K562 (cell line): Measurements from ENCODE around the gene PARK7. TPM values are rescaled to one million over a fixed set of nuclear protein-coding genes. Genes with fewer than 3 reads are reported as not detected.

Source experiments
- ATAC-seq: fragments of 200-7000 bp; cut with Tn5 transposase; 3 replicates; pipeline ENCODE4 v1.9.1; 2020; ENCODE audit warnings: moderate library complexity
- BruUV-seq: library from RNA; stranded (reverse); fragments of 400-500 nt; replicated peaks from 2 replicates; lab custom pipeline; 2021; lab: Mats Ljungman, UMichigan
- CTCF ChIA-PET: fragments of 300-600 bp; formaldehyde crosslinking; extraction: SDS; loops from one replicate; lab custom pipeline; 2021; ENCODE audit warnings: low intra/inter-chr PET ratio; lab: Yijun Ruan, JAX
- POLR2A ChIA-PET: fragments of 300-600, 350-650 bp; sonication (Branson Sonifier 250); formaldehyde crosslinking; extraction: SDS; loops from one replicate; lab custom pipeline; 2021; ENCODE audit warnings: antibody characterized with exemption, inconsistent platforms; lab: Yijun Ruan, JAX
- DNase-seq, 4 experiments: peaks; one replicate each; pipeline versions ENCODE4 v3.0.0 to v3.0.0-alpha.2; 2011 to 2018; ENCODE audit warnings: low spot score in 3 of 4, mixed read lengths in 3 of 4; ENCODE audit errors: extremely low read depth in 1 of 4
- FAIRE-seq: peaks from 2 replicates; lab custom pipeline; 2011; peaks lifted over from hg19 to GRCh38; lab: Jason Lieb, UNC
- H2AFZ ChIP-seq: 2 replicates; pipeline ENCODE4 v1.6.0; 2011; ENCODE audit warnings: low read depth, low read length, control low read depth, inconsistent platforms
- H3K27ac ChIP-seq: fragments of 200-600 bp; 3 replicates; pipeline ENCODE4 v1.8.0; 2011; ENCODE audit warnings: low read depth, mild to moderate bottlenecking, control low read depth, inconsistent platforms, low read length, moderate library complexity, mixed read lengths; ENCODE audit errors: extremely low read depth
- H3K27me3 ChIP-seq, 2 experiments: fragments of 300-600 bp in 1 of 2; 2 replicates in 1 of 2; 3 replicates in 1 of 2; pipeline versions ENCODE4 v1.6.0 to v1.8.0; 2011; ENCODE audit warnings: inconsistent platforms in 2 of 2, low read length in 2 of 2, mild to moderate bottlenecking in 1 of 2, mixed read lengths in 1 of 2, moderate library complexity in 1 of 2; ENCODE audit not compliant: control insufficient read depth in 2 of 2, insufficient read depth in 2 of 2
- H3K36me3 ChIP-seq: fragments of 300-600 bp; 3 replicates; pipeline ENCODE4 v1.8.0; 2011; ENCODE audit warnings: mild to moderate bottlenecking, low read length, inconsistent platforms; ENCODE audit not compliant: control insufficient read depth, insufficient read depth
- H3K4me1 ChIP-seq, 2 experiments: fragments of 200-600 bp in 1 of 2; replicated peaks in 1 of 2; 2 replicates in 1 of 2; 3 replicates in 1 of 2; pipeline versions ENCODE4 v1.5.1 to v1.8.0; 2011; ENCODE audit warnings: inconsistent platforms in 2 of 2, low read length in 2 of 2, mild to moderate bottlenecking in 1 of 2, mixed read lengths in 1 of 2, moderate library complexity in 1 of 2; ENCODE audit not compliant: control insufficient read depth in 2 of 2, insufficient read depth in 2 of 2
- H3K4me2 ChIP-seq: 2 replicates; pipeline ENCODE4 v1.6.1; 2011; ENCODE audit warnings: low read length, control low read depth, inconsistent platforms, mixed read lengths; ENCODE audit not compliant: insufficient read depth
- H3K4me3 ChIP-seq: fragments of 200-600 bp; sonication (generic), shearing (Covaris generic); 2 replicates; pipeline ENCODE4 v1.5.1; 2016; ENCODE audit warnings: control low read depth, inconsistent platforms
- H3K79me2 ChIP-seq: fragments of 200-600 bp; 3 replicates; pipeline ENCODE4 v1.8.0; 2011; ENCODE audit warnings: low read length, inconsistent platforms; ENCODE audit not compliant: control insufficient read depth, insufficient read depth
- H3K9ac ChIP-seq, 2 experiments: 2 replicates each; pipeline versions ENCODE4 v1.6.0 to v1.6.1; 2011; ENCODE audit warnings: low read depth in 2 of 2, low read length in 2 of 2, control low read depth in 1 of 2, inconsistent platforms in 1 of 2, mild to moderate bottlenecking in 1 of 2, mixed read lengths in 1 of 2; ENCODE audit not compliant: insufficient read depth in 1 of 2
- H3K9me1 ChIP-seq: one replicate; pipeline ENCODE4 v1.6.0; 2011; ENCODE audit warnings: inconsistent platforms, mild to moderate bottlenecking, low read length, moderate library complexity; ENCODE audit not compliant: control insufficient read depth, insufficient read depth
- H3K9me3 ChIP-seq: replicated peaks from 2 replicates; pipeline ENCODE4 v1.5.1; 2011; ENCODE audit warnings: low read depth, low read length, inconsistent platforms; ENCODE audit not compliant: control insufficient read depth, insufficient read depth
- H4K20me1 ChIP-seq: replicated peaks from 2 replicates; pipeline ENCODE4 v1.6.1; 2011; ENCODE audit warnings: low read length, inconsistent platforms, mixed read lengths; ENCODE audit not compliant: control insufficient read depth, insufficient read depth
- EWSR1 ChIP-seq: fragments of 450-650 bp; IDR thresholded peaks from 2 replicates; pipeline ENCODE4 v1.6.1; 2018; ENCODE audit warnings: borderline replicate concordance, mild to moderate bottlenecking, low read depth, moderate library complexity; ENCODE audit not compliant: partially characterized antibody
- GATAD2B ChIP-seq: fragments of 450-650 bp; IDR thresholded peaks from 2 replicates; pipeline ENCODE4 v1.6.1; 2017; ENCODE audit warnings: mild to moderate bottlenecking, borderline replicate concordance
- IFI16 ChIP-seq: fragments of 250-450 bp; sonication (Bioruptor Pico); IDR thresholded peaks from 2 replicates; pipeline ENCODE4 v2.1.2; 2022; ENCODE audit warnings: mild to moderate bottlenecking, inconsistent platforms
- NEUROD1 ChIP-seq: fragments of 150-350 bp; IDR thresholded peaks from 2 replicates; pipeline ENCODE4 v1.6.1; 2014; ENCODE audit warnings: borderline replicate concordance, low read length, low read depth; ENCODE audit not compliant: partially characterized antibody
- PHF20 ChIP-seq: fragments of 450-650 bp; IDR thresholded peaks from 2 replicates; pipeline ENCODE4 v1.6.1; 2018; ENCODE audit not compliant: partially characterized antibody
- SAFB2 ChIP-seq: fragments of 200-400 bp; formaldehyde crosslinking; IDR thresholded peaks from 2 replicates; pipeline ENCODE4 v1.6.1; 2018; ENCODE audit warnings: borderline replicate concordance, low read length, low read depth, moderate library complexity; ENCODE audit not compliant: severe bottlenecking
- ZNF121 ChIP-seq: sonication (generic); formaldehyde crosslinking; conservative IDR thresholded peaks from 2 replicates; pipeline ENCODE4 v1.8.0; 2022; ENCODE audit warnings: missing genetic modification reagents
- ZNF436 ChIP-seq: fragments of 250-450, 450-650 bp; sonication (Bioruptor Pico); formaldehyde crosslinking; IDR thresholded peaks from 2 replicates; pipeline ENCODE4 v1.7.0; 2020; ENCODE audit warnings: mild to moderate bottlenecking
- WGBS: fragments of 100-300 bp; shearing (Covaris generic); methylation state at CpG from one replicate; pipeline ENCODE4 v1.1.6; 2016; ENCODE audit warnings: low coverage, mixed read lengths; ENCODE audit not compliant: insufficient coverage; ENCODE audit errors: missing lambda C conversion rate; 5-methylcytosine and 5-hydroxymethylcytosine counted together
- in situ Hi-C: fragments of 300-500 bp; cut with MboI; formaldehyde crosslinking; loops from 4 replicates; pipeline ENCODE4 v1.15.0; 2018; ENCODE audit warnings: inconsistent platforms, mixed read lengths
- intact Hi-C: fragments of 100-400 bp; cut with micrococcal nuclease; formaldehyde crosslinking; loops from 2 replicates; pipeline ENCODE4 v1.14.2; 2022
- polyA plus RNA-seq, 8 experiments: library from polyadenylated mRNA; depleted of rRNA in 4 of 8; stranded (reverse) in 5 of 8; unstranded in 3 of 8; fragments of >200 nt; fragmentation: Nextera tagmentation in 2 of 8; fragmentation: Illumina TruSeq in 1 of 8; extraction: Ambion mirVana in 2 of 8; extraction: Trizol in 1 of 8; gene quantifications; 2 replicates each; pipeline versions ENCODE4 v1.2.1 to v1.2.3, GENCODE V29; 2011 to 2014; ENCODE audit warnings: inconsistent platforms in 1 of 8, missing spikeins in 1 of 8
- total RNA-seq, 7 experiments: library from RNA; depleted of rRNA in 6 of 7; stranded (reverse); fragments of >200 nt in 6 of 7; fragmentation: Illumina TruSeq in 2 of 7; extraction: Trizol in 2 of 7; gene quantifications; 2 replicates each; pipeline versions ENCODE4 v1.2.1 to v1.2.3, GENCODE V29; 2011 to 2021; ENCODE audit warnings: low replicate concordance in 1 of 7
- TF ChIP-seq, protein P1 (sequence below): IDR thresholded peaks from 2 replicates; pipeline ENCODE4 v1.6.1; 2011; ENCODE audit warnings: borderline replicate concordance, low read depth, mild to moderate bottlenecking, moderate library complexity, low read length; ENCODE audit not compliant: insufficient read depth, poor library complexity, severe bottlenecking
- TF ChIP-seq, protein P2 (sequence below): fragments of 250-450 bp; sonication (Bioruptor Pico); IDR thresholded peaks from 2 replicates; pipeline ENCODE4 v1.5.0; 2020; ENCODE audit warnings: mild to moderate bottlenecking

The PARK7 gene
- total and polyA plus RNA-seq, 9 of the 15 experiments (the other 6 are each of a cell fraction or from before 2014, with no cell fraction given): 374 to 1,298 (median 484) TPM

DNA sequence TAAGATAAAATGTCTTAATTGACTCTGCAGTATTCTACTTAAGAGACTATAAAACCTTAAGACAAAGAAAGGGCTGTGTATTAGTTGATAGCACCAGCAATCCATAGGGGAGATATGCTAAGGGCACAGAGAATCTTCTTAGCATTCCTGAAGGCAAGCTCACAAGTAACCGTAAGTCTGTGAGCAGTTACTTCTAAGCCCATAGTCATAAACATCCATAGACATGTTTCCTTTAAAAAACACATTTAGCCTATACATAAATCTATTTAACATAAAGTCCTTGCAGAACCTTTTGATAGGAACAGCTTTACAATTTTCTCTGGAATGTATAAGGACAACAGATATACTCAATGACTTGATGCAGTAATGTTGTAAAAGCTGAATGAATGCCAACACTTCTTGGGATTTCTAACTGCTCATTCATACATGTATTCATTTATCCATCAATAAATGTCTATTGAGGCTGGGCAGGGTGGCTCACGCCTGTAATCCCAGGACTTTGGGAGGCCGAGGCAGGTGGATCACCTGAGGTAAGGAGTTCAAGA, 70.9 kb downstream of the PARK7 start:
- FAIRE-seq (no peak), DNase-seq (no peak), ATAC-seq (no peak)
- no peak overlapping the region for H3K4me2 ChIP-seq
- H3K36me3 ChIP-seq: no peaks in the 10 kb centered on the region
- POLR2A ChIA-PET: interaction anchor here (1.2 kb wide), 1 partner anchor 894 kb away, joined by 3 read pairs; no protein-coding TSS in a partner anchor
- in situ Hi-C loops: no loop called here
- no peak overlapping the region for H3K9ac ChIP-seq
- no peak overlapping the region for H3K4me3 ChIP-seq
- no peaks in the 10 kb centered on the region for H4K20me1 ChIP-seq
- no peak overlapping the region for H3K27ac ChIP-seq
- intact Hi-C loops: no loop called here
- BruUV-seq: no TSS peak
- CTCF ChIA-PET: interaction anchor here (0.7 to 3.5 kb wide), 4 partner anchors 17 to 317 kb away, joined by 3 to 33 read pairs (median 18); no protein-coding TSS in a partner anchor
- no peaks in the 10 kb centered on the region for H3K9me3 ChIP-seq
- 14% methylated on average over 3 of the region's 3 CpGs for WGBS
- peaks cover 18 to 20% of the 10 kb centered on the region in 2 experiments; a peak in 3 of 5 replicates for H3K27me3 ChIP-seq
- H3K79me2 ChIP-seq: no peaks in the 10 kb centered on the region
- H3K4me1 ChIP-seq: no peaks in the 10 kb centered on the region; a peak in 1 of 5 replicates
- no peaks in the 10 kb centered on the region for H3K9me1 ChIP-seq
- H2AFZ ChIP-seq: no peak overlapping the region
- no peak for TF ChIP-seq ZNF121 (CRISPR knock-in tag)
- no peak for TF ChIP-seq NEUROD1
- TF ChIP-seq ZNF436 (CRISPR knock-in tag): no peak
- no peak for TF ChIP-seq GATAD2B
- TF ChIP-seq, protein P1, sequence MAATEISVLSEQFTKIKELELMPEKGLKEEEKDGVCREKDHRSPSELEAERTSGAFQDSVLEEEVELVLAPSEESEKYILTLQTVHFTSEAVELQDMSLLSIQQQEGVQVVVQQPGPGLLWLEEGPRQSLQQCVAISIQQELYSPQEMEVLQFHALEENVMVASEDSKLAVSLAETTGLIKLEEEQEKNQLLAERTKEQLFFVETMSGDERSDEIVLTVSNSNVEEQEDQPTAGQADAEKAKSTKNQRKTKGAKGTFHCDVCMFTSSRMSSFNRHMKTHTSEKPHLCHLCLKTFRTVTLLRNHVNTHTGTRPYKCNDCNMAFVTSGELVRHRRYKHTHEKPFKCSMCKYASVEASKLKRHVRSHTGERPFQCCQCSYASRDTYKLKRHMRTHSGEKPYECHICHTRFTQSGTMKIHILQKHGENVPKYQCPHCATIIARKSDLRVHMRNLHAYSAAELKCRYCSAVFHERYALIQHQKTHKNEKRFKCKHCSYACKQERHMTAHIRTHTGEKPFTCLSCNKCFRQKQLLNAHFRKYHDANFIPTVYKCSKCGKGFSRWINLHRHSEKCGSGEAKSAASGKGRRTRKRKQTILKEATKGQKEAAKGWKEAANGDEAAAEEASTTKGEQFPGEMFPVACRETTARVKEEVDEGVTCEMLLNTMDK: no peak
- TF ChIP-seq SAFB2: no peak
- TF ChIP-seq, protein P2, sequence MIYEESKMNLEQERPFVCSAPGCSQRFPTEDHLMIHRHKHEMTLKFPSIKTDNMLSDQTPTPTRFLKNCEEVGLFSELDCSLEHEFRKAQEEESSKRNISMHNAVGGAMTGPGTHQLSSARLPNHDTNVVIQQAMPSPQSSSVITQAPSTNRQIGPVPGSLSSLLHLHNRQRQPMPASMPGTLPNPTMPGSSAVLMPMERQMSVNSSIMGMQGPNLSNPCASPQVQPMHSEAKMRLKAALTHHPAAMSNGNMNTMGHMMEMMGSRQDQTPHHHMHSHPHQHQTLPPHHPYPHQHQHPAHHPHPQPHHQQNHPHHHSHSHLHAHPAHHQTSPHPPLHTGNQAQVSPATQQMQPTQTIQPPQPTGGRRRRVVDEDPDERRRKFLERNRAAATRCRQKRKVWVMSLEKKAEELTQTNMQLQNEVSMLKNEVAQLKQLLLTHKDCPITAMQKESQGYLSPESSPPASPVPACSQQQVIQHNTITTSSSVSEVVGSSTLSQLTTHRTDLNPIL (CRISPR knock-in tag): no peak
- TF ChIP-seq EWSR1: no peak
- TF ChIP-seq PHF20: no peak
- no peak for TF ChIP-seq IFI16 (CRISPR knock-in tag)
